OCI-LY1 (cell line): ENCODE measurements around the gene NDNF.

Experiments
- EZH2 ChIP-seq: fragments of 200-600 bp; sonication (generic), shearing (Covaris generic); IDR thresholded peaks from 2 replicates; pipeline ENCODE4 v1.8.0; 2017; ENCODE audit warnings: borderline replicate concordance, mixed run types, mild to moderate bottlenecking, antibody characterized with exemption, low read length, moderate library complexity, mixed read lengths
- TF ChIP-seq, protein P1 (sequence below): fragments of 200-600 bp; sonication (generic), shearing (Covaris generic); IDR thresholded peaks from 2 replicates; pipeline ENCODE4 v1.5.1; 2017; ENCODE audit warnings: mild to moderate bottlenecking, antibody characterized with exemption, low read length, moderate library complexity, mixed read lengths

DNA sequence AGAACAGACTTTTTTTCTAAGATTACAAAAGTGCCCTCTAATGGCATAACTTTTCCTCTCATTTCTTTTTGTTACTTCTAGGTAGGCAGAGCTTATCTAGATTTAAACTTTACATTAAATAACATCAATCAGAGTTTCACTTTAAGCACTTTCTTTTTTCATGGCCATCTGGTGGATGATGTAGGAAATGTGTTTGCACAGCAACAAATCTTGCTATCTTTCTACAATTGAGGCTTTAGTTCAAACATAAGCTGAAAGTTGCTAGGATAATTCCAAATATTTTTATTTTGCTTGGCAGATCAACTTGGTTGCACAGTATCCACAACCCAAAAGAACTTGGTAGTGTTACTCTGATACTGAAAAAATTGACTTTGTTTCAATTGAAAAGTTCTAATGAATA lies 22.0 kb downstream of the NDNF start:
- TF ChIP-seq, protein P1, sequence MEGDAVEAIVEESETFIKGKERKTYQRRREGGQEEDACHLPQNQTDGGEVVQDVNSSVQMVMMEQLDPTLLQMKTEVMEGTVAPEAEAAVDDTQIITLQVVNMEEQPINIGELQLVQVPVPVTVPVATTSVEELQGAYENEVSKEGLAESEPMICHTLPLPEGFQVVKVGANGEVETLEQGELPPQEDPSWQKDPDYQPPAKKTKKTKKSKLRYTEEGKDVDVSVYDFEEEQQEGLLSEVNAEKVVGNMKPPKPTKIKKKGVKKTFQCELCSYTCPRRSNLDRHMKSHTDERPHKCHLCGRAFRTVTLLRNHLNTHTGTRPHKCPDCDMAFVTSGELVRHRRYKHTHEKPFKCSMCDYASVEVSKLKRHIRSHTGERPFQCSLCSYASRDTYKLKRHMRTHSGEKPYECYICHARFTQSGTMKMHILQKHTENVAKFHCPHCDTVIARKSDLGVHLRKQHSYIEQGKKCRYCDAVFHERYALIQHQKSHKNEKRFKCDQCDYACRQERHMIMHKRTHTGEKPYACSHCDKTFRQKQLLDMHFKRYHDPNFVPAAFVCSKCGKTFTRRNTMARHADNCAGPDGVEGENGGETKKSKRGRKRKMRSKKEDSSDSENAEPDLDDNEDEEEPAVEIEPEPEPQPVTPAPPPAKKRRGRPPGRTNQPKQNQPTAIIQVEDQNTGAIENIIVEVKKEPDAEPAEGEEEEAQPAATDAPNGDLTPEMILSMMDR = peak; percentile 23; the same call in 1 of the 2 replicates
- TF ChIP-seq EZH2 = no peak
